ENCODE measurements around the gene THRB.

The THRB gene

DNA sequence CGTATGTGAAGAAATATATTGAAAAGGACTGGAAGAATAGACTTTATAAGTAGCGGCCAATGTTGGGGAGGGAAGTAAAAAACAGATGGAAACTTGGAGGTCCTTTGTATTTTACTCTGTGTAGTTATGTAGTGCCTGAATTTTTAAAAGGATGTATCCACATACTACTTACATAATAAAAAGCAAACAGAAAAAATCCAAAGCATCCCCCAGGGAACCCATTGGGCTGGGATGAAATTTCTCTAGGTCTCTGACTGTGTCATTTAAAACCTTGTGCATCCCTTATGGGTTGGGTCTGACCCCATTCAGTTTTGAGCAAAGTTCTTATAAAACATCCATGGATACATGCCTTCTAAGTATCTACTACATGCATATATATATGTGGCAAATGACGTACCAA lies 408.4 kb downstream of the THRB start:
- TF ChIP-seq CTCF (IDR thresholded peaks at IDR 0.05), result no peak
- Mint-ChIP-seq H3K27me3 (ENCODE audit: low read depth, poor library complexity) (peaks cover 4% of the 10 kb centered on the region), H3K36me3 (ENCODE audit: low read depth) (no peaks in the 10 kb centered on the region), H3K4me1 (no peaks in the 10 kb centered on the region), H3K27ac (no peak overlapping the region), H3K9me3 (peaks cover 30% of the 10 kb centered on the region), H3K4me3 (no peak overlapping the region)
- no peak for DNase-seq

DNA sequence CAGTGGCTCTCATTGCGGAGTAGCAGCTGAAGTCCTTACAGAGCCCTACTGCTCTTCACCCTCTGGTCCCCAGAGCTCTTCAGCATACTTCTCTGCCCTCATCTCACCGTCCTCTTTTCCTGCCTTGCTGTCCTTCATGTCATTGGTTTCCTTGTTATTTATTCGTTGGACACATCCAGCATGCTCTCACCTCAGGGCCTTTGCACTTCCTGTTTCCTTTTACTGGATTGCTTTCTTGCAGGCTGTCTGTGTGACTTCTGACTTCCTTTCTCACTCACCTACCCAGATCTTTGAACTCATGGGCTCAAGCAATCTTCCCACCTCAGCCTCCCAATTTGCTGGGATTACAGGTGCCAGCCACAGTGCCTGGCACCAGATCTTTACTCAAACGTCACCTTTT lies 422.5 kb downstream of the THRB start:
- H3K27me3 Mint-ChIP-seq (ENCODE audit: low read depth, poor library complexity), result no peaks in the 10 kb centered on the region
- no peak for DNase-seq
- H3K9me3 Mint-ChIP-seq, result peaks cover 30% of the 10 kb centered on the region

DNA sequence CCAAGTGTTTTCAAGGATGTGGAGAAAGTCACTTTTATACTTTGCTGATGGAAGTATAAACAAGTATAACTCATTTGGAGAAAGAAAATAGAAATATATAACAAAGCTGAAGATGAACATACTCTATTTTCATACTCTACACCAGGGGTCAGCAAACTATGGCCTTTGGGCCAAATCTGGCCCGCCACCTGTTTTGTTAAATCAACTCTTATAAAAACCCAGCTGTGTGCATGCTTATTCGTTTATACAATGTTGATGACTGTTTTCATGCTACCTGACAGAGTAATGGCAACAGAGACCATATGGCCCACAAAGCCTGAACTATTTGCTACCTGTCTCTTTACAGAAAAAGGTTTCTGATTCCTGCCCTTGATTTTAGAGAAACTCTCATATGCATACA lies 425.6 kb downstream of the THRB start:
- no peak for TF ChIP-seq CTCF (IDR thresholded peaks at IDR 0.05)

More for the DNA sequence above, 422.5 kb downstream of the THRB start:
- no peaks in the 10 kb centered on the region for H3K4me1 Mint-ChIP-seq
- H3K4me3 Mint-ChIP-seq, result no peak overlapping the region
- no peaks in the 10 kb centered on the region for H3K36me3 Mint-ChIP-seq (ENCODE audit: low read depth)
- TF ChIP-seq CTCF (IDR thresholded peaks at IDR 0.05), result no peak
- H3K27ac Mint-ChIP-seq, result no peak overlapping the region

GRCh38 chr3:24067483-24067882 lies 427.2 kb downstream of the THRB start:
- no peak overlapping the region for H3K27ac Mint-ChIP-seq
- H3K4me3 Mint-ChIP-seq, result no peak overlapping the region
- H3K36me3 Mint-ChIP-seq (ENCODE audit: low read depth), result no peaks in the 10 kb centered on the region
- no peak for TF ChIP-seq CTCF (IDR thresholded peaks at IDR 0.05)
- no peaks in the 10 kb centered on the region for H3K9me3 Mint-ChIP-seq
- H3K4me1 Mint-ChIP-seq, result peaks cover 11% of the 10 kb centered on the region
- no peaks in the 10 kb centered on the region for H3K27me3 Mint-ChIP-seq (ENCODE audit: low read depth, poor library complexity)
- no peak for DNase-seq

More for the DNA sequence above, 425.6 kb downstream of the THRB start:
- no peak overlapping the region for H3K4me3 Mint-ChIP-seq
- no peak overlapping the region for H3K27ac Mint-ChIP-seq
- H3K36me3 Mint-ChIP-seq (ENCODE audit: low read depth), result no peaks in the 10 kb centered on the region
- no peaks in the 10 kb centered on the region for H3K27me3 Mint-ChIP-seq (ENCODE audit: low read depth, poor library complexity)
- no peaks in the 10 kb centered on the region for H3K4me1 Mint-ChIP-seq
- peaks cover 2% of the 10 kb centered on the region for H3K9me3 Mint-ChIP-seq
- DNase-seq, result no peak
